Inflammatory macrophage treated with lipopolysaccharide for 4 hours (primary cell): ENCODE measurements around the gene CTNNA2.
"Not testable (repeated sequence)": the region's sequence is repeated elsewhere in the genome, so short reads cannot be mapped to it uniquely, and the experiment has no call there.

ENCODE experiments used
- DNase-seq: peaks from one replicate; pipeline ENCODE4 v3.0.0-alpha.2; 2020

CTNNA2 gene

GRCh38 chr2:80112790-80113189 lies 599.9 kb downstream of the CTNNA2 start:
- no peak for DNase-seq

- DNase-seq = no peak
Measured at GRCh38 chr2:80113399-80113798, 600.5 kb downstream of the CTNNA2 start.

GRCh38 chr2:80114812-80115211 lies 602.0 kb downstream of the CTNNA2 start:
- no peak for DNase-seq

GRCh38 chr2:80117401-80117800 lies 604.5 kb downstream of the CTNNA2 start:
- DNase-seq = no peak

- DNase-seq = no peak
Measured at GRCh38 chr2:80120866-80121265, 608.0 kb downstream of the CTNNA2 start.

- DNase-seq = no peak
Measured at GRCh38 chr2:80122675-80123074, 609.8 kb downstream of the CTNNA2 start.

- no peak for DNase-seq
Measured at GRCh38 chr2:80126596-80127189, 613.8 kb downstream of the CTNNA2 start.

GRCh38 chr2:80128080-80128479 lies 615.2 kb downstream of the CTNNA2 start:
- no peak for DNase-seq

GRCh38 chr2:80132281-80132680 lies 619.4 kb downstream of the CTNNA2 start:
- DNase-seq = no peak

GRCh38 chr2:80135001-80135400 lies 622.1 kb downstream of the CTNNA2 start:
- no peak for DNase-seq

- no peak for DNase-seq
Measured at GRCh38 chr2:80136338-80136737, 623.5 kb downstream of the CTNNA2 start.

- no peak for DNase-seq
Measured at GRCh38 chr2:80139001-80139400, 626.1 kb downstream of the CTNNA2 start.

GRCh38 chr2:80141007-80141726 lies 628.3 kb downstream of the CTNNA2 start:
- no peak for DNase-seq

- no peak for DNase-seq
Measured at GRCh38 chr2:80145499-80145898, 632.6 kb downstream of the CTNNA2 start.

GRCh38 chr2:80146757-80147156 lies 633.9 kb downstream of the CTNNA2 start:
- not testable (repeated sequence) for DNase-seq

- no peak for DNase-seq
Measured at GRCh38 chr2:80147690-80148089, 634.8 kb downstream of the CTNNA2 start.

- DNase-seq = no peak
Measured at GRCh38 chr2:80148906-80149305, 636.1 kb downstream of the CTNNA2 start.

- no peak for DNase-seq
Measured at GRCh38 chr2:80149991-80150390, 637.1 kb downstream of the CTNNA2 start.

GRCh38 chr2:80151248-80151647 lies 638.4 kb downstream of the CTNNA2 start:
- no peak for DNase-seq

GRCh38 chr2:80151651-80152050 lies 638.8 kb downstream of the CTNNA2 start:
- no peak for DNase-seq

GRCh38 chr2:80153151-80153550 lies 640.3 kb downstream of the CTNNA2 start:
- DNase-seq = no peak

GRCh38 chr2:80153768-80154167 lies 640.9 kb downstream of the CTNNA2 start:
- no peak for DNase-seq

- DNase-seq = no peak
Measured at GRCh38 chr2:80154231-80154915, 641.5 kb downstream of the CTNNA2 start.

GRCh38 chr2:80164375-80164774 lies 651.5 kb downstream of the CTNNA2 start:
- no peak for DNase-seq
